ENCODE data around the gene PRKN. TPM values are rescaled to one million over a fixed set of nuclear protein-coding genes. Genes with fewer than 3 reads are reported as not detected.

Gene PRKN
- total and polyA plus RNA-seq, 5 experiments from 2014 or later = 2.2 to 5.6 (median 3.5) TPM

GRCh38 chr6:162709431-162709830 is 18.1 kb downstream of the PRKN start:
- no peak overlapping the region for H3K4me3 Mint-ChIP-seq
- DNase-seq (no peak), ATAC-seq (no peak)
- no peaks in the 10 kb centered on the region for H3K27me3 Mint-ChIP-seq
- H3K9me3 Mint-ChIP-seq = peaks cover 0 to 1% (median 0%) of the 10 kb centered on the region in 9 donors
- peak overlapping the region in 1 of 10 donors; percentile 73 for H3K27ac Mint-ChIP-seq
- POLR2A ChIA-PET = interaction anchor here (0.5 kb wide), 1 partner anchor 16 kb away, joined by 3 read pairs; no protein-coding TSS in a partner anchor
- H3K36me3 Mint-ChIP-seq = peaks cover 5 to 19% (median 8%) of the 10 kb centered on the region in 3 donors
- peaks cover 5 to 7% (median 6%) of the 10 kb centered on the region in 4 donors for H3K4me1 Mint-ChIP-seq

DNA sequence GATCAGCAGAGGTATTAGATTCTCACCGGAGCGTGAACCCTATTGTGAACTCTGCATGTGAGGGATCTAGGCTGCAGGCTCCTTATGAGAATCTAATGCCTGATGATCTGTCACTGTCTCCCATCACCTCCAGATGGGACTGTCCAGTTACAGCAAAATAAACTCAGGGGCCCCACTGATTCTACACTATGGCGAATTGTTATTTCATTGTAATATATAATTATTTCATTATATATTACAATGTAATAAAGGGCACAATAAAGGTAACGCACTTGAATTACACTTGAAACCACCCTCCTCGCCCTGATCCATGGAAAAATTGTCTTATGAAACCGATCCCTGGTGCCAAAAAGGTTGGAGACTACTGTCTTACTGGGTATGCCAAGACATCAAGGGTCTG is 18.6 kb downstream of the PRKN start:
- ATAC-seq (no peak), DNase-seq (no peak)
- Mint-ChIP-seq H3K4me1 (peaks cover 5 to 7% (median 6%) of the 10 kb centered on the region in 4 donors), H3K27me3 (no peaks in the 10 kb centered on the region), H3K4me3 (no peak overlapping the region), H3K9me3 (peaks cover 0 to 1% (median 0%) of the 10 kb centered on the region in 9 donors), H3K36me3 (peaks cover 5 to 19% (median 8%) of the 10 kb centered on the region in 3 donors), H3K27ac (no peak overlapping the region)
- POLR2A ChIA-PET = interaction anchor here (0.5 kb wide), 1 partner anchor 15 kb away, joined by 3 read pairs; no protein-coding TSS in a partner anchor

GRCh38 chr6:162706232-162706631 is 21.3 kb downstream of the PRKN start:
- peaks cover 0 to 1% (median 0%) of the 10 kb centered on the region in 9 donors for H3K9me3 Mint-ChIP-seq
- POLR2A ChIA-PET = no interaction called here
- DNase-seq (no peak), ATAC-seq (no peak)
- H3K4me3 Mint-ChIP-seq = no peak overlapping the region
- peaks cover 5 to 12% (median 8%) of the 10 kb centered on the region in 3 donors for H3K36me3 Mint-ChIP-seq
- peak overlapping the region in 1 of 10 donors; percentile 47 for H3K27ac Mint-ChIP-seq
- H3K4me1 Mint-ChIP-seq = peaks cover 0 to 6% (median 4%) of the 10 kb centered on the region in 4 donors
- no peaks in the 10 kb centered on the region for H3K27me3 Mint-ChIP-seq

GRCh38 chr6:162705736-162706135 is 21.8 kb downstream of the PRKN start:
- Mint-ChIP-seq H3K9me3 (peaks cover 0 to 1% (median 0%) of the 10 kb centered on the region in 9 donors), H3K4me3 (no peak overlapping the region), H3K27ac (peak overlapping the region in 1 of 10 donors; percentile 33), H3K36me3 (peaks cover 5 to 12% (median 8%) of the 10 kb centered on the region in 3 donors), H3K4me1 (peaks cover 0 to 6% (median 4%) of the 10 kb centered on the region in 4 donors), H3K27me3 (no peaks in the 10 kb centered on the region)
- ATAC-seq (no peak), DNase-seq (no peak)
- POLR2A ChIA-PET = no interaction called here

- peaks cover 0 to 12% (median 8%) of the 10 kb centered on the region in 3 donors for H3K36me3 Mint-ChIP-seq
- peaks cover 0 to 1% (median 0%) of the 10 kb centered on the region in 9 donors for H3K9me3 Mint-ChIP-seq
- POLR2A ChIA-PET = no interaction called here
- no peak overlapping the region for H3K27ac Mint-ChIP-seq
- peaks cover 0 to 6% (median 5%) of the 10 kb centered on the region in 4 donors for H3K4me1 Mint-ChIP-seq
- no peaks in the 10 kb centered on the region for H3K27me3 Mint-ChIP-seq
- ATAC-seq = no peak
- H3K4me3 Mint-ChIP-seq = no peak overlapping the region
- DNase-seq = no peak
Observed at GRCh38 chr6:162704001-162704400, 23.6 kb downstream of the PRKN start.

DNA sequence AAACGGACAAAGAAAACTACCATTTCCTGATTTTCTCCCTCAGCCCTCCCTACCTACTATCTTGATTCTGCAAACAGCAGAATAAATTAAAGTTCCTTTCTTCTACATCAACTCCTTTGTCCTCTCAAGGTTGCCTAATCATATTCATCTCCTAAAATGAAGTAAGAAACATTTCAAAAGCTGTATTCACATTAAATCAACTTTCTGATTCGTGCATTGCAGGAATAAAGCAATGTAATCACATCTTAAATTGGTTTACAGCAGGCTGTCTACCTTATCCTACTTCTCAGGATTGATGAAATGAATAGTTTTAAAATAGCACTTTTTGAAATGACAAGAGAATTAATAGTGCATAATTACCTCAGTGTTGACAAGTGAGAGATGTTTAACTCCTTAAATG is 25.1 kb downstream of the PRKN start:
- no peak for ATAC-seq
- Mint-ChIP-seq H3K4me3 (no peak overlapping the region), H3K9me3 (no peaks in the 10 kb centered on the region), H3K27me3 (no peaks in the 10 kb centered on the region), H3K27ac (no peak overlapping the region), H3K4me1 (peaks cover 0 to 9% (median 6%) of the 10 kb centered on the region in 4 donors), H3K36me3 (peaks cover 0 to 13% (median 7%) of the 10 kb centered on the region in 3 donors)
- no peak for DNase-seq
- POLR2A ChIA-PET = no interaction called here

- no peak overlapping the region for H3K4me3 Mint-ChIP-seq
- H3K9me3 Mint-ChIP-seq = no peaks in the 10 kb centered on the region
- POLR2A ChIA-PET = no interaction called here
- ATAC-seq (no peak), DNase-seq (no peak)
- H3K36me3 Mint-ChIP-seq = peaks cover 0 to 13% (median 7%) of the 10 kb centered on the region in 3 donors
- no peaks in the 10 kb centered on the region for H3K27me3 Mint-ChIP-seq
- H3K27ac Mint-ChIP-seq = no peak overlapping the region
- H3K4me1 Mint-ChIP-seq = peaks cover 0 to 9% (median 5%) of the 10 kb centered on the region in 4 donors
Observed at GRCh38 chr6:162701551-162701950, 26.0 kb downstream of the PRKN start.

GRCh38 chr6:162700966-162701365 is 26.6 kb downstream of the PRKN start:
- Mint-ChIP-seq H3K4me1 (peaks cover 0 to 7% (median under 1%) of the 10 kb centered on the region in 4 donors), H3K36me3 (peaks cover under 1 to 10% (median 4%) of the 10 kb centered on the region in 3 donors), H3K27me3 (no peaks in the 10 kb centered on the region), H3K27ac (no peak overlapping the region), H3K4me3 (no peak overlapping the region), H3K9me3 (no peaks in the 10 kb centered on the region)
- no peak for ATAC-seq
- POLR2A ChIA-PET = no interaction called here
- DNase-seq = no peak

GRCh38 chr6:162699961-162700360 is 27.6 kb downstream of the PRKN start:
- Mint-ChIP-seq H3K4me3 (no peak overlapping the region), H3K4me1 (peaks cover 0 to 7% (median 0%) of the 10 kb centered on the region in 4 donors), H3K36me3 (peaks cover 0 to 7% (median 4%) of the 10 kb centered on the region in 3 donors), H3K27me3 (no peaks in the 10 kb centered on the region), H3K9me3 (no peaks in the 10 kb centered on the region), H3K27ac (no peak overlapping the region)
- POLR2A ChIA-PET = no interaction called here
- ATAC-seq (no peak), DNase-seq (no peak)

DNA sequence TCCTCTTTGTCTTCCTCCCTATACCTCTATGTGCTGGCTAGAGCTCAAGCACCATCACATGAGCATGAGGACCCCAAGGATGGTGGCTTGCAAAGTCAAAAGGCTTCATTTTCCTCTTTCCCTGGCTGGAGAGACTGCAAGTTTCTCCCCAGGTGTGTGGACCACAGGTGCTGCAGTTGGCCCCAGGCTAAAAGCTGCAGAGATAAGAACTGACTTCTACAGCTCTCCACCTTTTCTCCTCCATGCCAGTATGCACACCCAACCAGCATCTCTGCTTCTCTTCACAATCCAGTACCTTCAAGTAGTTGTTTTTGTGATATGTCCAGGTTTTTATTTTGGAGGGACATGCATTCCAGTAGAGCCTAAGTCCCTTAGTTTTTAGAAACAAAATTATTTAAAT is 29.1 kb downstream of the PRKN start:
- POLR2A ChIA-PET = no interaction called here
- no peak for ATAC-seq
- no peak for DNase-seq
- Mint-ChIP-seq H3K27ac (no peak overlapping the region), H3K27me3 (no peaks in the 10 kb centered on the region), H3K9me3 (no peaks in the 10 kb centered on the region), H3K4me3 (no peak overlapping the region), H3K36me3 (peaks cover 4 to 7% (median 6%) of the 10 kb centered on the region in 3 donors), H3K4me1 (peaks cover 0 to 7% (median 0%) of the 10 kb centered on the region in 4 donors)

DNA sequence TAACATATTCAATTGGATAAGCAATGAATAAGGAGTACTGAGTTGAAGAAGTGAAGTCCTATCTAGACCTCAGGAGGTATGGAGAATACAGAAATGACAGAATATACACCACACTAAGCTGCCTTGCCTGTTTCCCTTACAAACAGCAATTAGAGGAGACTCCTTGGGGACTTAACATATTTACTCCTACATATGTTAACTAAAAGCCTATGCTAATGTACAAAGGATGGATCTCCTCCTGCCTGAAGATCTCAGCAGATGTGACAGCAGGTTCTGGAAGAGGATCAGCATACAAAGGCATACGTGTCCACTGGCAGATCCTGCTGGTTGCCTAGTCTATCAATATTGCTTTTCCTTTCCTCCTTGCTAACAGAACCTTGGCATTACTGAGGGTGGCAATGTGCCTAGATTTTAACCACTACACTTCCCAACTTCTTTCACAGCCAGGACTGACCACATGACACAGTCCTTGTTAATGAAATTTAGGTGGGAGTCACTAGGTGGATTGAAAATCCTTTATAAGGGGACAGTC is 29.6 kb downstream of the PRKN start:
- no peak for DNase-seq
- Mint-ChIP-seq H3K36me3 (peaks cover 4 to 7% (median 6%) of the 10 kb centered on the region in 3 donors), H3K4me3 (no peak overlapping the region), H3K27ac (no peak overlapping the region), H3K4me1 (peaks cover 0 to 7% (median 0%) of the 10 kb centered on the region in 4 donors), H3K27me3 (no peaks in the 10 kb centered on the region), H3K9me3 (no peaks in the 10 kb centered on the region)
- POLR2A ChIA-PET = no interaction called here
- no peak for ATAC-seq

- ATAC-seq (no peak), DNase-seq (no peak)
- H3K4me3 Mint-ChIP-seq = no peak overlapping the region
- H3K4me1 Mint-ChIP-seq = peaks cover 0 to 2% (median 1%) of the 10 kb centered on the region in 4 donors
- H3K27ac Mint-ChIP-seq = no peak overlapping the region
- H3K27me3 Mint-ChIP-seq = no peaks in the 10 kb centered on the region
- H3K9me3 Mint-ChIP-seq = no peaks in the 10 kb centered on the region
- H3K36me3 Mint-ChIP-seq = peaks cover 0 to 6% (median 0%) of the 10 kb centered on the region in 3 donors
- POLR2A ChIA-PET = no interaction called here
Observed at GRCh38 chr6:162690158-162690557, 37.4 kb downstream of the PRKN start.

DNA sequence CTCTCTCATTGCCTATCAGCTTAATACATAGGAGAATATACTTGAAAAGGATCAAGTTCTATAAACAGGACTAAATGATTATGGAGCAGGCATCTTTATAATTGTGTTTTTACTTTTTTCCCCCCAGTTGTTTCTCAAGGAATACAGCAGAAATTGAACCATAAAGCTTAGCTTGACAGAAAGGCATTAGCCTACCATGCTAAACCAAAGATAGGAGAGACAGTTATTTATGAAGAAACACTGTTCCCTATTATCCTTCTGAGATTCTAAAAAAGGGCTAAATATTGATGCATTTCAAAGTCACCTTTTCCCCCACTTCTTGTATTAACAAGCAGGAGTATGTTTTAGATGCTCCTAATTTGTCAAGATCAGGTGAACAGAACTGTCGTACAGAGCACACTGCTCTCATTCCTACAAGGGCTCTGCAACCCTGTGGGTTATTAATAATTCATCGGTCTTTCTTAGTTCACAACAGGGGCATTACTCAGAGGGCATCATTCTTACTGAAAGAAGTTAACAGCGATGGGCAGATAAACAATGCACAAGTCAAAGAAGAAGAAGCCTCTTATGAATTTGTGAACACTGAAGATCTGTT is 38.7 kb downstream of the PRKN start:
- H3K27ac Mint-ChIP-seq = no peak overlapping the region
- no peak overlapping the region for H3K4me3 Mint-ChIP-seq
- H3K27me3 Mint-ChIP-seq = no peaks in the 10 kb centered on the region
- ATAC-seq (no peak), DNase-seq (no peak)
- H3K4me1 Mint-ChIP-seq = peaks cover 0 to 2% (median 1%) of the 10 kb centered on the region in 4 donors
- H3K9me3 Mint-ChIP-seq = no peaks in the 10 kb centered on the region
- peaks cover 0 to 3% (median 0%) of the 10 kb centered on the region in 3 donors for H3K36me3 Mint-ChIP-seq
- POLR2A ChIA-PET = no interaction called here

Data from naive thymus-derived CD8-positive, alpha-beta T cell (primary cell).